GM18951 (cell line): ENCODE results near the gene APBA2.
"Not testable (repeated sequence)": the region's sequence is repeated elsewhere in the genome, so short reads cannot be mapped to it uniquely, and the experiment has no call there.

ENCODE experiments used
- POLR2A ChIP-seq: IDR thresholded peaks from 4 replicates; pipeline ENCODE4 v1.6.1; 2011; ENCODE audit warnings: mild to moderate bottlenecking; ENCODE audit not compliant: insufficient read length, insufficient read depth; ENCODE audit errors: extremely low read depth
- in situ Hi-C: fragments of 300-500 bp; cut with MboI; formaldehyde crosslinking; loops from one replicate; pipeline ENCODE4 v1.12.0; 2022; ENCODE audit warnings: low sequenced_read_pairs, mixed read lengths, inconsistent platforms; ENCODE audit not compliant: unreplicated experiment

Gene APBA2

DNA sequence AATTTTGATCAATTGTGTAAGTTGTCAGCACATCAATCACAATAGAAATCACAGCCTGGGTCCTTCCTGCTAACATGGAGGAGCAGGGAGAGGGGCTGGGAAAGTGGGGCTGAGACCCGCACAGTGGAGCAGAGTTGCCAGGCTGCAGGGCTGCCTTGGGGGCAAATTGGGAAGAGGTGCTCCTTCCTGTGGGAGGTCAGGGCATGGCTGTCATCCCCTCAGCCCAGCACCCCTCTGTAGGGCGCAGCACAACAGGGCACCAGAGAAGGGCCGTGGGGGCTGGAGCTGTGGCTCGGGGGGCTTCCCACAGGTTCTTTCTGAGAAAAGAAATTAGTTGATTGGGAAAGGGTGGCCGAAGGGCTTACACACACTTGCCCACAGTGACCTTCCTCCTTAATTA is 257.5 kb downstream of the APBA2 start:
- in situ Hi-C loops: no loop called here
- TF ChIP-seq POLR2A: no peak

DNA sequence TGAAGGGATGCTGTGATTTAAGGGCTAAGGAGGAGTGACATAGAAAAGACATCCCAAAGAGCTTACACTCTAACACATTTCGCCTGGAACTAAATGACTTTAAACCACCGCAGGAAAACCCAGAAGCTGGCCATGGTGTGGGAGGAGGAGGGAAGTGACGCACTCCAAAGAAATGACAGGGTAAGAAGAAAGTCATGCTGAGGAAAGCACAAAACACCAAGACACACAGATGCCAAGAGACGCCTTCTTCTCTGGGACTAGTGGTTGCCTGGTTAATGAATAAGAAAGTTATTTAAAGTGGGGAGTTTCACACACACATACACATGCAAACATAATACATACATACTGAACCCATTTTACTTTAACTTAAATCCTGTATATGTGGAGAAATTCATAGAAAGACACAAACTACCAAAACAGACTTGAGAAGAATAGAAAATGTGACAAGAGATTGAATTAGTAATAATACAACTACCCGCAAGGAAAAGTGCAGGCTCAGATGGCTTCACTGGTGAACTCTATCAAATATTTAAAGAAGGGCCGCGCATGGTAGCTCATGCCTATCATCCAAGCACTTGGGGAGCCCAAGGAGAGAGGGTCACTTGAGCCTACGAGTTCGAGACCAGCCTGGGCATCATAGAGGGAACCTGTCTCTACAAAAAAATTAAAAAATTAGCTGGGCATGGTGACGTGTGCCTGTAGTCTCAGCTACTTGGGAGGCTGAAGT is 258.3 kb downstream of the APBA2 start:
- in situ Hi-C loops: no loop called here

DNA sequence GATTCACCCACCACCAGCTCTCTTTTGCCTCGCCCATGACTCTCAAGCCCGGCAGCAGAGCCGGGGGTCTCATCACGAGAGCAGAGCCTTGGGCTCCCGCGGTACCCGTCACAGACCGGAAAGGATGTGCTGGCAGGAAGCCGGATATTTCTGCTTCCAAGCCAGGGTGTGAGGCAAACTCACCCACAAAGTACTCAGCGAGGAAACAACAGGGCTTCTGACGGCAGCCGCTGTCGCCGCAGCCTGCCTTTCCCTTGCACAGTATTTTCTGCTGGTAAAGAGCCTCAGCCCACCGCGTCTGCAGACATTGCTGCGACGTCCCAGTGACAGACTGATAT is 263.9 kb downstream of the APBA2 start:
- in situ Hi-C loops: no loop called here
- no peak for TF ChIP-seq POLR2A

More for the DNA sequence above, 258.3 kb downstream of the APBA2 start:
- TF ChIP-seq POLR2A: no peak

DNA sequence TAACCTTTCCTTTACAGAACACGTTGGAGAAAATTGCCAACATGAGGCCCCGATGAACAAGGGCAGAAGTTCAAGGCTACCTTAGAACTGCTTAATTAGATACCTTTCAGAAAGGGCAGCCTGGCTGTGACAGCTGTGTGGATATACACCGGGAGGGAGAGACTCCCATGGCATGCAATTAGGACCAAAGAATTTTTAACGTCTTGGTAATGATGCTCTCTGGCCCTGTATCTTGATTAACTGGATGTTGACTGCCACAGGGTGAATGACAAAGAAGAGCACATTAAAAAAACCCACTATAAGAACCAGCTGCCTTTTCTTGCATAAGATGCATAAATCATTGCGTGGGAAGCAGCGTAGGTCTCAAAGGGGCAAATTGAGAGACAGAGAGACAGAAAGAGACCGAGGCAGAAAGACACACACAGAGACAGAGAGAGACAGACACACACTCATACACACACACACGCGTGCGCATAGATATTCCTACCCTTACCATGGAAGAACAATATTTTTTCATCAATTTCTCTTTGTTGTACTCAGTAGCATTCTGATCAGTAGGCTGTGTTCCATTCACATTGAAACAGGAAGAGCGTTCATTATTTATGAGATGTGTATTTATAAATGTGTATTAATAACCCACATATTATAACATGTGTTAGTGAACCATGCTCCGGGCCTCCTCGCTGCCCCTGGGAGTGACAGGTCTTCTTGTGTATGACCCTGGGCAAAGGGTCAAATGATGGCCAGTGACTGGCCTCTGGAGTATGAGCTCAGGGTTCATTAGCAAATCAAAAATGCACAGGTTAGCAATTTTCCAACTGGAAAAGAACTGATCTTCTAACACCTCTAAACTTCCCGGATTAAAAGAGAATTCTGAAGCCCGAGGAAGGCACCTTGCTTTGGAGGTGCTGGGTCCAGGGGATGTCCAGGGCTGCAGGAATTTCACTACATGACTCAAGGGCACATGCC is 265.0 kb downstream of the APBA2 start:
- in situ Hi-C loops: no loop called here
- no peak for TF ChIP-seq POLR2A

DNA sequence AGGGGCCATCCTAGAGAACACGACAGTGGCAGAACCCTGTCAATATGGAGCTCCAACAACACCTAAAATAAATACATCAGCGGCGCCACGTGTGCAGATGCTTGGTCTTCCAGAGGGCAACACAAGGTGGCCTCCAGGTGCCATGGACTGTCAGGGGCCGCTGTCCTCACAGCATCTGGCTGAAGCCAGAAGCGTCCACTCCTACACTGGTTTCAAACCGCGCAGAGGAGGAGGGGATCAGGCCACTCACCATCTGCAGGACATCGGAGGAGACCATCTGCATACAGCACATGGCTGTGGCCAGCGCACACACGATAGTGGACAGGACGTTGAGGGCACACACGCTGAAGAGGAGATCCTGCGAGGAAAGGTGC is 265.7 kb downstream of the APBA2 start:
- in situ Hi-C loops: no loop called here
- TF ChIP-seq POLR2A: no peak

DNA sequence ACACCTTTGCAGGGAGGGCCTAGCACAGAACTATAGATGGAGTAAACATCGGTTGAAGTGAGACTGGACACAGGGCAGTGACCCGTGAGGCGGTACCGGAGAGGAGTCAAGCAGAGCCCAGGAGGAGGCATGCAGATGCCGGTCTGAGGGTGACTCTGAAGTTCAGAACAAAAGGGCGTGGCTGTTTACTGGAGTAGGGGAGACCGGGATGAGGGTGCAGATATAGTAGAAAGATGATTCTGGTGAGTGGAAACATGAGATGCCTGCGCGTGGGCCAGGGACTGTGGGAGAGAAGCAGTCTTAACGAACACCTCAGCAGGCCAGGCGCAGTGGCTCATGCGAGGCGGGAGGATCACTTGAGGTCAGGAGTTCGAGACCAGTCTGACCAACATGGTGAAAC is 270.7 kb downstream of the APBA2 start:
- TF ChIP-seq POLR2A: no peak
- in situ Hi-C loops: no loop called here

DNA sequence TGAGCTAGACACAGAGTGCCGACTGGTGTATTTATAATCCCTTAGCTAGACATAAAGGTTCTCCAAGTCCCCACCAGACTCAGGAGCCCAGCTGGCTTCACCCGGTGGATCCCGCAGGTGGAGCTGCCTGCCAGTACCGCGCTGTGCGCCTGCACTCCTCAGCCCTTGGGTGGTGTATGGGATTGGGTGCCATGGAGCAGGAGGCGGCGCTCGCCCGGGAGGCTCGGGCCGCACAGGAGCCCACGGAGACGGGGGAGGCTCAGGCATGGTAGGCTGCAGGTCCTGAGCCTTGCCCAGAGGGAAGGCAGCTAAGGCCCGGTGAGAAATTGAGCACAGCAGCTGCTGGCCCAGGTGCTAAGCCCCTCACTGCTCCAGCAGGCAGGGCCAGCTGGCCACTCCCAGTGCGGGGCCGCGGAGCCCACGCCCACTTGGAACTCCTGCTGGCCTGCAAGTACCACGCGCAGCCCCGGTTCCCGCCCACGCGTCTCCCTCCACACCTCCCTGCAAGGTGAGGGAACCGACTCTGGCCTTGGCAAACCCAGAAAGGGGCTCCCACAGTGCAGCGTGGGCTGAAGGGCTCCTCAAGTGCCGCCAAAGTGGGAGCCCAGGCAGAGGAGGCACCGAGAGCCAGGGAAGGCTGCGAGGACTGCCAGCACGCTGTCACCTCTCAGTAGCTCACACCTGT is 274.1 kb downstream of the APBA2 start:
- in situ Hi-C loops: no loop called here
- TF ChIP-seq POLR2A: no peak

DNA sequence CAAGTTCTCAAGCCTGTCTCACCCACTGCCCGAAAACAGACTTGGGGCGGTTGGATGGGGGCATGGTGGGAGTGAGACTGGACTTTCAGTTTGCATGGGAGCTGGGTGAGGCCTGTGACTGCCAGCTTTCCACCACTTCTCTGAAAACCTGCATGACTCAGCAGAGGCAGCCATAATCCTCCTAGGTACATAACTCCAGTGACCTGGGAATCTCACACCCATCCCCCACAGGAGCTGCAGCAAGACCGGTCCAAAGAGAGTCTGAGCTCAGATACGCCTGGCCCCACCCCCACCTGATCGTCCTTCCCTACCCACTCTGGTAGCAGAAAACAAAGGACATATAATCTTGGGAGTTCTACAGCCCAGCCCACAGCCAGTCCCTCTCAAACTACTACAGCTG is 276.6 kb downstream of the APBA2 start:
- no peak for TF ChIP-seq POLR2A
- in situ Hi-C loops: no loop called here

DNA sequence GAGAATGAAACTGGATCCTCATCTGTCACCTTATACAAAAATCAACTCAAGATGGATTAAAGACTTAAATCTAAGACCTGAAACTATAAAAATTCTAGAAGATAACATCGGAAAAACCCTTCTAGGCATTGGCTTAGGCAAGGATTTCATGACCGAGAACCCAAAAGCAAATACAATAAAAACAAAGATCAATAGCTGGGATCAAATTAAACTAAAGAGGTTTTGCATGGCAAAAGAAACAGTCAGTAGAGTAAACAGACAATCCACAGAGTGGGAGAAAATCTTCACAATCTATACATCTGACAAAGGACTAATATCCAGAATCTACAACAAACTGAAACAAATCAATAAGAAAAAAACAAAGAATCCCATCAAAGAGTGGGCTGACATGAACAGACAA is 281.3 kb downstream of the APBA2 start:
- in situ Hi-C loops: not testable (repeated sequence)
